HepG2 (cell line): ENCODE data around the gene H3-3A. TPM values are rescaled to one million over a fixed set of nuclear protein-coding genes. Genes with fewer than 3 reads are reported as not detected.
A peak's percentile ranks its signal among the peaks of the same experiment; 100 is the strongest.

ENCODE experiments used
- BCL6 ChIP-seq: IDR thresholded peaks from 2 replicates; pipeline ENCODE4 v1.6.1; 2016; ENCODE audit warnings: missing genetic modification reagents, missing compliant biosample characterization
- GFI1 ChIP-seq: sonication (generic); formaldehyde crosslinking; IDR thresholded peaks from 2 replicates; pipeline ENCODE4 v1.5.0; 2020; ENCODE audit warnings: missing genetic modification reagents, mild to moderate bottlenecking, borderline replicate concordance
- MATR3 ChIP-seq: sonication (generic); formaldehyde crosslinking; IDR thresholded peaks from 2 replicates; pipeline ENCODE4 v1.4.0; 2020; ENCODE audit warnings: missing genetic modification reagents
- RARA ChIP-seq: IDR thresholded peaks from 2 replicates; pipeline ENCODE4 v1.6.1; 2016; ENCODE audit warnings: missing genetic modification reagents, missing compliant biosample characterization
- RFX5 ChIP-seq: IDR thresholded peaks from 2 replicates; pipeline ENCODE4 v1.6.1; 2011; ENCODE audit warnings: low read depth, low read length, improper control_type of control experiment
- SKI ChIP-seq: fragments of 450-650 bp; IDR thresholded peaks from one replicate; pipeline ENCODE4 v1.6.1; 2018; ENCODE audit warnings: mild to moderate bottlenecking; ENCODE audit not compliant: partially characterized antibody
- TCF7 ChIP-seq: sonication (generic); IDR thresholded peaks from 2 replicates; pipeline ENCODE4 v1.6.1; 2016; ENCODE audit warnings: antibody characterized with exemption, low read depth
- U2AF1 ChIP-seq: fragments of 200-400 bp; formaldehyde crosslinking; optimal IDR thresholded peaks from 2 replicates; pipeline ENCODE3; 2017; ENCODE audit warnings: mild to moderate bottlenecking, low read depth, low read length
- ZFP1 ChIP-seq: IDR thresholded peaks from 2 replicates; pipeline ENCODE4 v1.6.1; 2016
- ZNF207 ChIP-seq: fragments of 450-650 bp; IDR thresholded peaks from 2 replicates; pipeline ENCODE4 v1.6.1; 2016; ENCODE audit warnings: antibody characterized with exemption, borderline replicate concordance
- ZNF543 ChIP-seq: sonication (generic); formaldehyde crosslinking; IDR thresholded peaks from 2 replicates; pipeline ENCODE4 v1.4.0; 2020; ENCODE audit warnings: mild to moderate bottlenecking, missing genetic modification reagents
- ZNF644 ChIP-seq: IDR thresholded peaks from 2 replicates; pipeline ENCODE4 v1.6.1; 2016; ENCODE audit warnings: low read depth
- ZNF777 ChIP-seq: sonication (generic); formaldehyde crosslinking; IDR thresholded peaks from 2 replicates; pipeline ENCODE4 v1.4.0; 2020; ENCODE audit warnings: missing genetic modification reagents
- polyA plus RNA-seq, 8 experiments: library from polyadenylated mRNA; depleted of rRNA in 3 of 8; stranded (reverse) in 7 of 8; unstranded in 1 of 8; fragments of >200 nt; fragmentation: Illumina TruSeq in 4 of 8; extraction: Trizol in 4 of 8; gene quantifications; 2 replicates each; pipeline versions ENCODE4 v1.2.1 to v1.2.3, GENCODE V29; 2011 to 2016; ENCODE audit warnings: low read depth in 4 of 8, missing spikeins in 1 of 8, mixed read lengths in 1 of 8; ENCODE audit not compliant: insufficient read depth in 1 of 8
- total RNA-seq, 5 experiments: library from RNA; depleted of rRNA; stranded (reverse); fragments of >200 nt; fragmentation: Illumina TruSeq; extraction: Trizol; gene quantifications; 2 replicates each; pipeline ENCODE4 v1.2.3, GENCODE V29; 2016; ENCODE audit warnings: low read depth in 1 of 5
- TF ChIP-seq, protein P1 (sequence below): sonication (generic); formaldehyde crosslinking; IDR thresholded peaks from 2 replicates; pipeline ENCODE4 v1.4.0; 2020; ENCODE audit warnings: mild to moderate bottlenecking, missing genetic modification reagents
- TF ChIP-seq, protein P2 (sequence below): sonication (generic); formaldehyde crosslinking; IDR thresholded peaks from 2 replicates; pipeline ENCODE4 v1.8.0; 2022; ENCODE audit warnings: missing genetic modification reagents, mild to moderate bottlenecking, moderate library complexity, borderline replicate concordance
- TF ChIP-seq, protein P3 (sequence below): sonication (generic); formaldehyde crosslinking; IDR thresholded peaks from 2 replicates; pipeline ENCODE4 v1.4.0; 2020; ENCODE audit warnings: missing genetic modification reagents
- TF ChIP-seq, protein P4 (sequence below): sonication (generic); formaldehyde crosslinking; IDR thresholded peaks from 2 replicates; pipeline ENCODE4 v1.4.0; 2020; ENCODE audit warnings: missing genetic modification reagents
- TF ChIP-seq, protein P5 (sequence below): sonication (generic); formaldehyde crosslinking; IDR thresholded peaks from 2 replicates; pipeline ENCODE4 v1.5.0; 2020; ENCODE audit warnings: mild to moderate bottlenecking, missing genetic modification reagents
- TF ChIP-seq, protein P6 (sequence below): sonication (generic); formaldehyde crosslinking; IDR thresholded peaks from 2 replicates; pipeline ENCODE4 v1.8.0; 2022; ENCODE audit warnings: mild to moderate bottlenecking, missing genetic modification reagents, moderate library complexity

Gene H3-3A
- total and polyA plus RNA-seq, 2 of the 13 experiments (the other 11 are each of a cell fraction or from before 2014, with no cell fraction given): 221 to 320 TPM

DNA sequence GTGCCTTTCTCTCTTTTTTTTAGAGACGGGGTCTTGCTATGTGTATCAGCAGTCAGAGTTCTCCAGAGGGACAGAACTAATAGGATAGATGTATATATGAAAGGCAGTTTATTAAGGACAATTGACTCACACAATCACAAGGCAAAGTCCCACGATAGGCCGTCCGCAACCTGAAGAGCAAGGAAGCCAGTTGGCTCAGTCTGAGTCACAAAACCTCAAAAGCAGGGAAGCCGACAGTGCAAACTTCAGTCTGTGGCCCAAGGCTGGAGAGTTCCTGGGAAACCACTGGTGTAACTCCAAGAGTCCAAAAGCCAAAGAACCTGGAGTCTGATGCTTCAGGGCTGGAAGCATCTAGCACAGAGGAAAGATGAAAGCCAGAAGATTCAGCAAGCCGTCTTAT lies 16.3 kb upstream of the H3-3A start (continued):
- TF ChIP-seq MATR3 (CRISPR knock-in tag) (no peak), RFX5 (no peak), ZFP1 (CRISPR knock-in tag) (no peak), TCF7 (peak; percentile 65; the same call in 1 of the 2 replicates), GFI1 (CRISPR knock-in tag) (no peak), U2AF1 (no peak), ZNF777 (CRISPR knock-in tag) (no peak), SKI (peak; percentile 62), RARA (peak; percentile 52; the same call in 1 of the 2 replicates), ZNF543 (no peak), ZNF207 (no peak), ZNF644 (peak; percentile 31; the same call in 1 of the 2 replicates), BCL6 (peak; percentile 86)
- TF ChIP-seq, protein P1, sequence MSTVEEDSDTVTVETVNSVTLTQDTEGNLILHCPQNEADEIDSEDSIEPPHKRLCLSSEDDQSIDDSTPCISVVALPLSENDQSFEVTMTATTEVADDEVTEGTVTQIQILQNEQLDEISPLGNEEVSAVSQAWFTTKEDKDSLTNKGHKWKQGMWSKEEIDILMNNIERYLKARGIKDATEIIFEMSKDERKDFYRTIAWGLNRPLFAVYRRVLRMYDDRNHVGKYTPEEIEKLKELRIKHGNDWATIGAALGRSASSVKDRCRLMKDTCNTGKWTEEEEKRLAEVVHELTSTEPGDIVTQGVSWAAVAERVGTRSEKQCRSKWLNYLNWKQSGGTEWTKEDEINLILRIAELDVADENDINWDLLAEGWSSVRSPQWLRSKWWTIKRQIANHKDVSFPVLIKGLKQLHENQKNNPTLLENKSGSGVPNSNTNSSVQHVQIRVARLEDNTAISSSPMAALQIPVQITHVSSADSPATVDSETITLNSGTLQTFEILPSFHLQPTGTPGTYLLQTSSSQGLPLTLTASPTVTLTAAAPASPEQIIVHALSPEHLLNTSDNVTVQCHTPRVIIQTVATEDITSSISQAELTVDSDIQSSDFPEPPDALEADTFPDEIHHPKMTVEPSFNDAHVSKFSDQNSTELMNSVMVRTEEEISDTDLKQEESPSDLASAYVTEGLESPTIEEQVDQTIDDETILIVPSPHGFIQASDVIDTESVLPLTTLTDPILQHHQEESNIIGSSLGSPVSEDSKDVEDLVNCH (CRISPR knock-in tag): no peak
- TF ChIP-seq, protein P2, sequence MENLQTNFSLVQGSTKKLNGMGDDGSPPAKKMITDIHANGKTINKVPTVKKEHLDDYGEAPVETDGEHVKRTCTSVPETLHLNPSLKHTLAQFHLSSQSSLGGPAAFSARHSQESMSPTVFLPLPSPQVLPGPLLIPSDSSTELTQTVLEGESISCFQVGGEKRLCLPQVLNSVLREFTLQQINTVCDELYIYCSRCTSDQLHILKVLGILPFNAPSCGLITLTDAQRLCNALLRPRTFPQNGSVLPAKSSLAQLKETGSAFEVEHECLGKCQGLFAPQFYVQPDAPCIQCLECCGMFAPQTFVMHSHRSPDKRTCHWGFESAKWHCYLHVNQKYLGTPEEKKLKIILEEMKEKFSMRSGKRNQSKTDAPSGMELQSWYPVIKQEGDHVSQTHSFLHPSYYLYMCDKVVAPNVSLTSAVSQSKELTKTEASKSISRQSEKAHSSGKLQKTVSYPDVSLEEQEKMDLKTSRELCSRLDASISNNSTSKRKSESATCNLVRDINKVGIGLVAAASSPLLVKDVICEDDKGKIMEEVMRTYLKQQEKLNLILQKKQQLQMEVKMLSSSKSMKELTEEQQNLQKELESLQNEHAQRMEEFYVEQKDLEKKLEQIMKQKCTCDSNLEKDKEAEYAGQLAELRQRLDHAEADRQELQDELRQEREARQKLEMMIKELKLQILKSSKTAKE: no peak
- TF ChIP-seq, protein P3, sequence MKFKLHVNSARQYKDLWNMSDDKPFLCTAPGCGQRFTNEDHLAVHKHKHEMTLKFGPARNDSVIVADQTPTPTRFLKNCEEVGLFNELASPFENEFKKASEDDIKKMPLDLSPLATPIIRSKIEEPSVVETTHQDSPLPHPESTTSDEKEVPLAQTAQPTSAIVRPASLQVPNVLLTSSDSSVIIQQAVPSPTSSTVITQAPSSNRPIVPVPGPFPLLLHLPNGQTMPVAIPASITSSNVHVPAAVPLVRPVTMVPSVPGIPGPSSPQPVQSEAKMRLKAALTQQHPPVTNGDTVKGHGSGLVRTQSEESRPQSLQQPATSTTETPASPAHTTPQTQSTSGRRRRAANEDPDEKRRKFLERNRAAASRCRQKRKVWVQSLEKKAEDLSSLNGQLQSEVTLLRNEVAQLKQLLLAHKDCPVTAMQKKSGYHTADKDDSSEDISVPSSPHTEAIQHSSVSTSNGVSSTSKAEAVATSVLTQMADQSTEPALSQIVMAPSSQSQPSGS (CRISPR knock-in tag): no peak
- TF ChIP-seq, protein P4, sequence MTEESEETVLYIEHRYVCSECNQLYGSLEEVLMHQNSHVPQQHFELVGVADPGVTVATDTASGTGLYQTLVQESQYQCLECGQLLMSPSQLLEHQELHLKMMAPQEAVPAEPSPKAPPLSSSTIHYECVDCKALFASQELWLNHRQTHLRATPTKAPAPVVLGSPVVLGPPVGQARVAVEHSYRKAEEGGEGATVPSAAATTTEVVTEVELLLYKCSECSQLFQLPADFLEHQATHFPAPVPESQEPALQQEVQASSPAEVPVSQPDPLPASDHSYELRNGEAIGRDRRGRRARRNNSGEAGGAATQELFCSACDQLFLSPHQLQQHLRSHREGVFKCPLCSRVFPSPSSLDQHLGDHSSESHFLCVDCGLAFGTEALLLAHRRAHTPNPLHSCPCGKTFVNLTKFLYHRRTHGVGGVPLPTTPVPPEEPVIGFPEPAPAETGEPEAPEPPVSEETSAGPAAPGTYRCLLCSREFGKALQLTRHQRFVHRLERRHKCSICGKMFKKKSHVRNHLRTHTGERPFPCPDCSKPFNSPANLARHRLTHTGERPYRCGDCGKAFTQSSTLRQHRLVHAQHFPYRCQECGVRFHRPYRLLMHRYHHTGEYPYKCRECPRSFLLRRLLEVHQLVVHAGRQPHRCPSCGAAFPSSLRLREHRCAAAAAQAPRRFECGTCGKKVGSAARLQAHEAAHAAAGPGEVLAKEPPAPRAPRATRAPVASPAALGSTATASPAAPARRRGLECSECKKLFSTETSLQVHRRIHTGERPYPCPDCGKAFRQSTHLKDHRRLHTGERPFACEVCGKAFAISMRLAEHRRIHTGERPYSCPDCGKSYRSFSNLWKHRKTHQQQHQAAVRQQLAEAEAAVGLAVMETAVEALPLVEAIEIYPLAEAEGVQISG (CRISPR knock-in tag): no peak
- TF ChIP-seq, protein P5, sequence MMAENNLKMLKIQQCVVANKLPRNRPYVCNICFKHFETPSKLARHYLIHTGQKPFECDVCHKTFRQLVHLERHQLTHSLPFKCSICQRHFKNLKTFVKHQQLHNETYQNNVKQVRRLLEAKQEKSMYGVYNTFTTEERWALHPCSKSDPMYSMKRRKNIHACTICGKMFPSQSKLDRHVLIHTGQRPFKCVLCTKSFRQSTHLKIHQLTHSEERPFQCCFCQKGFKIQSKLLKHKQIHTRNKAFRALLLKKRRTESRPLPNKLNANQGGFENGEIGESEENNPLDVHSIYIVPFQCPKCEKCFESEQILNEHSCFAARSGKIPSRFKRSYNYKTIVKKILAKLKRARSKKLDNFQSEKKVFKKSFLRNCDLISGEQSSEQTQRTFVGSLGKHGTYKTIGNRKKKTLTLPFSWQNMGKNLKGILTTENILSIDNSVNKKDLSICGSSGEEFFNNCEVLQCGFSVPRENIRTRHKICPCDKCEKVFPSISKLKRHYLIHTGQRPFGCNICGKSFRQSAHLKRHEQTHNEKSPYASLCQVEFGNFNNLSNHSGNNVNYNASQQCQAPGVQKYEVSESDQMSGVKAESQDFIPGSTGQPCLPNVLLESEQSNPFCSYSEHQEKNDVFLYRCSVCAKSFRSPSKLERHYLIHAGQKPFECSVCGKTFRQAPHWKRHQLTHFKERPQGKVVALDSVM: no peak
- TF ChIP-seq, protein P6, sequence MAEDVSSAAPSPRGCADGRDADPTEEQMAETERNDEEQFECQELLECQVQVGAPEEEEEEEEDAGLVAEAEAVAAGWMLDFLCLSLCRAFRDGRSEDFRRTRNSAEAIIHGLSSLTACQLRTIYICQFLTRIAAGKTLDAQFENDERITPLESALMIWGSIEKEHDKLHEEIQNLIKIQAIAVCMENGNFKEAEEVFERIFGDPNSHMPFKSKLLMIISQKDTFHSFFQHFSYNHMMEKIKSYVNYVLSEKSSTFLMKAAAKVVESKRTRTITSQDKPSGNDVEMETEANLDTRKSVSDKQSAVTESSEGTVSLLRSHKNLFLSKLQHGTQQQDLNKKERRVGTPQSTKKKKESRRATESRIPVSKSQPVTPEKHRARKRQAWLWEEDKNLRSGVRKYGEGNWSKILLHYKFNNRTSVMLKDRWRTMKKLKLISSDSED (CRISPR knock-in tag): no peak
